Testis (tissue), 3 donors: Measurements from ENCODE around the gene PTGES3L. TPM values are rescaled to one million over a fixed set of nuclear protein-coding genes. Genes with fewer than 3 reads are reported as not detected.
"Not testable (repeated sequence)": the region's sequence is repeated elsewhere in the genome, so short reads cannot be mapped to it uniquely, and the experiment has no call there.

Experiments used
- DNase-seq: peaks from one replicate; pipeline ENCODE4 v3.0.0-alpha.2; 2019
- H3K27ac ChIP-seq, 2 donors: fragments of 200-600 bp; sonication (generic); one replicate each; pipeline ENCODE4 v1.5.1; 2019
- H3K27me3 ChIP-seq: fragments of 200-600 bp; sonication (generic); one replicate; pipeline ENCODE4 v1.5.1; 2019
- H3K36me3 ChIP-seq: fragments of 200-600 bp; sonication (generic); one replicate; pipeline ENCODE4 v1.5.1; 2017; ENCODE audit warnings: low read depth; ENCODE audit errors: missing control alignments
- H3K4me1 ChIP-seq: fragments of 200-600 bp; sonication (generic); one replicate; pipeline ENCODE4 v1.5.1; 2019
- H3K4me3 ChIP-seq, 2 donors: fragments of 200-600 bp; sonication (generic); one replicate each; pipeline ENCODE4 v1.5.1; 2017 to 2019
- H3K9me3 ChIP-seq: fragments of 200-600 bp; sonication (generic); one replicate; pipeline ENCODE4 v1.5.1; 2017
- POLR2A ChIP-seq: fragments of 450-650 bp; IDR thresholded peaks from one replicate; pipeline ENCODE4 v1.6.1; 2017; ENCODE audit warnings: antibody characterized with exemption, mild to moderate bottlenecking, moderate library complexity
- WGBS, 2 donors: methylation state at CpG; one replicate each; pipeline ENCODE4 v1.1.5; 2018; 5-methylcytosine and 5-hydroxymethylcytosine counted together
- intact Hi-C: fragments of 100-400 bp; cut with DNase I; formaldehyde crosslinking; loops from one replicate; pipeline ENCODE4 v1.15.1; 2023; ENCODE audit warnings: low total_unique reads
- polyA plus RNA-seq: library from polyadenylated mRNA; stranded (reverse); fragments of 350-450 nt; fragmentation: Illumina TruSeq; extraction: RNeasy Lipid Tissue Mini Kit (QIAGEN cat#74804); gene quantifications from one replicate; pipeline ENCODE4 v1.2.3, GENCODE V29; 2014; ENCODE audit warnings: low read depth, low replicate concordance; ENCODE audit not compliant: insufficient read depth
- small RNA-seq, 2 donors: library from RNA; depleted of rRNA; stranded (forward); fragments of <200 nt; gene quantifications; one replicate each; pipeline ENCODE3, GENCODE V24; 2016
- total RNA-seq, 2 donors: library from RNA; depleted of rRNA; stranded (reverse); fragments of >200 nt; gene quantifications; one replicate each; pipeline ENCODE4 v1.2.3, GENCODE V29; 2016
- TF ChIP-seq, protein P1 (sequence below), 3 experiments: fragments of 450-650 bp in 2 of 3; fragments of 200-600 bp in 1 of 3; sonication (generic) in 1 of 3; IDR thresholded peaks; one replicate each; pipeline ENCODE4 v1.5.1; 2016 to 2019; ENCODE audit warnings: antibody characterized with exemption in 3 of 3, mild to moderate bottlenecking in 2 of 3, moderate library complexity in 1 of 3

The PTGES3L gene
- total and polyA plus RNA-seq, 3 donors from 2014 or later = 2.8 to 5.5 (median 5.2) TPM

DNA sequence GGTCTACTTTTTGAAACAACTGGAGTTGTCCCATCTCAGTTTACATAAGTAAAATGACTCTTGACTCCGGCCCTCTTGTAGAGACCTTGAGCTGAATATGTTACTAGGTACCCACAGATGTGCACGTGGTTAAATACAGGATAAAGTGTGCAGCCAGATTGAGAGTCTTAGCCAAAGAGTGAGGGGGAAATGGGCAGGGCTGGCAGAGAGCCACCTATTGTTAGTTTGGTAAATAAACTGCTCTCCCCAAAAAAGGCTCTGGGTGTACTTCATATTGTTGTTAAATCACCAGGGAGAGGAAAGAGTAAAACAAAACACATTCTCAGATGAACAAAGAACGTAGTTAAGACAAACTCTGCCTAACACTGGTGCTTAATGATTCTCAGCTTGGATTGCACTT is 59.0 kb downstream of the PTGES3L start:
- Histone ChIP-seq H3K9me3 (no peaks in the 10 kb centered on the region), H3K27ac (no peak overlapping the region), H3K36me3 (no peaks in the 10 kb centered on the region), H3K27me3 (no peaks in the 10 kb centered on the region), H3K4me3 (no peak overlapping the region), H3K4me1 (no peaks in the 10 kb centered on the region)
- TF ChIP-seq, protein P1, sequence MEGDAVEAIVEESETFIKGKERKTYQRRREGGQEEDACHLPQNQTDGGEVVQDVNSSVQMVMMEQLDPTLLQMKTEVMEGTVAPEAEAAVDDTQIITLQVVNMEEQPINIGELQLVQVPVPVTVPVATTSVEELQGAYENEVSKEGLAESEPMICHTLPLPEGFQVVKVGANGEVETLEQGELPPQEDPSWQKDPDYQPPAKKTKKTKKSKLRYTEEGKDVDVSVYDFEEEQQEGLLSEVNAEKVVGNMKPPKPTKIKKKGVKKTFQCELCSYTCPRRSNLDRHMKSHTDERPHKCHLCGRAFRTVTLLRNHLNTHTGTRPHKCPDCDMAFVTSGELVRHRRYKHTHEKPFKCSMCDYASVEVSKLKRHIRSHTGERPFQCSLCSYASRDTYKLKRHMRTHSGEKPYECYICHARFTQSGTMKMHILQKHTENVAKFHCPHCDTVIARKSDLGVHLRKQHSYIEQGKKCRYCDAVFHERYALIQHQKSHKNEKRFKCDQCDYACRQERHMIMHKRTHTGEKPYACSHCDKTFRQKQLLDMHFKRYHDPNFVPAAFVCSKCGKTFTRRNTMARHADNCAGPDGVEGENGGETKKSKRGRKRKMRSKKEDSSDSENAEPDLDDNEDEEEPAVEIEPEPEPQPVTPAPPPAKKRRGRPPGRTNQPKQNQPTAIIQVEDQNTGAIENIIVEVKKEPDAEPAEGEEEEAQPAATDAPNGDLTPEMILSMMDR (IDR thresholded peaks at IDR 0.05) = no peak
- no peak for TF ChIP-seq POLR2A
- WGBS, 2 donors = 29 to 44% methylated on average over 3 of the region's 3 CpGs
- no peak for DNase-seq
- intact Hi-C loops = no loop called here

DNA sequence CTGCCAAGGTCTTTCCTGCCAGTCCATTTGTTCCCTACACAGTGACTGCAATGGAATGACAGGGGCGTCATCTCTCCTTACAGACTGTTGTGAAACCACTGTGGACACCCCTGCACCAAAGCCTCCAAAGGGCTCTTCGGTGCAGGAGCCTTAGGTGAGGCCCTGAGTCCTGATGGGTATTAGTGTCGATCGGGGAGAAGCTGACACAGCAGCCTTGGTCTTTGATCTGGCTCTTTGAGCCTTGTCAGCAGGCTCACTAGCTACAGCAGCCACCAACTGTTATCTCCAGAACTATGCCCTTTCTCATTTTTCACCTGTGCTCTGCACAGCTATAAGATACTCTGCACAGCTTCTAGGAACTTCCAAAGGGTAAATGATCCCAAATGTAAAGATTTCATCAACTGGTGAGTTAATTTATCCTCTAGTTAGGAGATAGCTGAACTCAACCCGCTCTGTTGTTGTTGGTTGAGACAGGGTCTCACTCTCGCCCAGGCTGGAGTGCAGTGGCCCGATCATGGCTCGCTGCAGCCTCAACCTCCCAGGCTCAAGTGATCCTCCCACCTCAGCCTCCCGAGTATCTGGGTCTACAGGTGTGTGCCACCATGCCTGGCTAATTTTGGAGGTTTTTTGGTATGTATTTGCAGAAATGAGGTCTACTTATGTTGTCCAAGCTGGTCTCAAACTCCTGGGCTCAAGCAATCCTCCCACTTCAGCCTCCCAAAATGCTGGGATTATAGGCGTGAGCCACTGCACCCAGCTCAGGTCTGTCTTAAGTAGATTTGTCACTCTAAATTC is 59.6 kb downstream of the PTGES3L start:
- DNase-seq = no peak
- intact Hi-C loops = no loop called here
- Histone ChIP-seq H3K4me1 (no peaks in the 10 kb centered on the region), H3K27ac (no peak overlapping the region), H3K9me3 (no peaks in the 10 kb centered on the region), H3K36me3 (no peaks in the 10 kb centered on the region), H3K4me3 (no peak overlapping the region), H3K27me3 (no peaks in the 10 kb centered on the region)
- TF ChIP-seq, protein P1 (IDR thresholded peaks at IDR 0.05) = no peak
- no peak for TF ChIP-seq POLR2A
- WGBS, 2 donors = 84 to 86% methylated on average over 10 of the region's 10 CpGs

DNA sequence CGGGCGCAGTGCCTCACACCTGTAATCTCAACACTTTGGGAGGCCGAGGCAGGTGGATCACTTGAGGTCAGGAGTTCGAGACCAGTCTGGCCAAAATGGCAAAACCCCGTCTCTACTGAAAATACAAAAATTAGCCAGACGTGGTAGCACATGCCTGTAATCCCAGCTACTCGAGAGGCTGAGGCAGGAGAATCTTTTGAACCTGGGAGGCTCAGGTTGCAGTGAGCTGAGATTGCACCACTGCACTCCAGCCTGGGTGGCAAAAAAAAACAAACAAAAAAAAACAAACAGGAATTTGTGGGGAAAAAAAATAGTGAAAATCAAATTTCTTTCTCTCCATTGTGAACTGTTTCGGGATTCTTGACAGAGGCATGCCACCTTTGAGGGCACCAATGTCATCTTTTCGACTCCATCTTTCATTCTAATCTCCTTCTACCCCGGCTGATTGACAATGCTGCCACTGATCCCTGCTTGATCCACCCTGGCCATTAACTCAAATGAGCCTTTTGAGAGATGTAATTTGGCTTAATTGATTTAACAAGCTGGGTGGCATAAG is 60.3 kb downstream of the PTGES3L start:
- H3K27ac ChIP-seq, H3K4me1 ChIP-seq, H3K27me3 ChIP-seq, H3K9me3 ChIP-seq, intact Hi-C loops, H3K36me3 ChIP-seq, H3K4me3 ChIP-seq, DNase-seq: not testable (repeated sequence)
- 88 to 90% methylated on average over 10 of the region's 10 CpGs for WGBS, 2 donors

DNA sequence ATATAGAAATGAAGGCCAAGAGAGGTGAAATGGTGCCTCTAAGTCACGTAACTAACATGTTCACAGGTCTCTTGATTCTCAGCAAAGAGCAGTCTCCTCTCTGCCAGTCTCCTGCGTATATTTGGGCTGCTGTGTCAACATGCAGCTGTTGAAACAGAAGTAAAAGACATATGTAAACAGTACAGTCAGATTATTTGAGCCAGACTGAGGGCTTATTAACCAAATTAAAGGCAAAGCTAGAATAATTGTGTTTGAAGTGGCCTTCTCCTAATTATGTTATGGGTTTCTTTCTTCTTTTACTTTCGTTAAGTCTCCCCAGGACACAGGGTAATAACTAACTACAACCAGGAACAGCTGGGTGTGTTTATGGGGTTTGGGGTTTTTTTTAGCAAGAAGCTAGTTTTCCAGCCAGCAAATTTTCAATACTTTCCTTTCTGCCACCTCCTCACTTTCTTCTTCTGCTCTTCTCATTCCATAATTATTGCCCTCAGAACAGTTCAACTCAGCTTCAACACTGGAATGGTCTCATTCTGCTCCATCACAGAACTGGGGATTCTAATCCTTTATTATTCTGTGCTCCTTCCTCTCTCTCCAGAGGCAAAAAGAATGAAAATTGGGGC is 60.9 kb downstream of the PTGES3L start:
- Histone ChIP-seq H3K36me3 (no peaks in the 10 kb centered on the region), H3K4me3 (no peak overlapping the region), H3K4me1 (no peaks in the 10 kb centered on the region), H3K27me3 (no peaks in the 10 kb centered on the region), H3K27ac (no peak overlapping the region), H3K9me3 (no peaks in the 10 kb centered on the region)
- DNase-seq = no peak
- TF ChIP-seq POLR2A = no peak
- TF ChIP-seq, protein P1 (IDR thresholded peaks at IDR 0.05) = no peak
- intact Hi-C loops = no loop called here
- 58 to 67% methylated on average over 3 of the region's 3 CpGs for WGBS, 2 donors

Small RNA genes within 50 kb of the gene (small RNA-seq; reads per million reads assigned to genes)
- 0 reads per million in 2 donors for gene AARSD1
- gene RF00561 = 0 reads per million in 2 donors

Other genes with a start within 250 kb of the PTGES3L start
- gene EZH1, start 235.0 kb downstream of the PTGES3L start, total RNA-seq = 10 to 100 TPM; 53.7 to 59.4 TPM
- 28.1 TPM for gene EZH1, start 235.0 kb downstream of the PTGES3L start, polyA plus RNA-seq
- 10 to 100 TPM in 1 of 2 donors, 1 to 10 TPM in 1; 6.9 to 14.6 TPM for gene RAMP2, start 218.9 kb downstream of the PTGES3L start, total RNA-seq
- 38.2 TPM for gene RAMP2, start 218.9 kb downstream of the PTGES3L start, polyA plus RNA-seq
- 10 to 100 TPM; 48.3 to 51.8 TPM for gene VPS25, start 206.6 kb downstream of the PTGES3L start, total RNA-seq
- 64.1 TPM for gene VPS25, start 206.6 kb downstream of the PTGES3L start, polyA plus RNA-seq
- 1 to 10 TPM; 1.4 to 2.3 TPM for gene WNK4, start 199.5 kb downstream of the PTGES3L start, total RNA-seq
- gene WNK4, start 199.5 kb downstream of the PTGES3L start, polyA plus RNA-seq = 2.8 TPM
- 10 to 100 TPM; 43.0 to 49.2 TPM for gene COA3, start 181.4 kb downstream of the PTGES3L start, total RNA-seq
- gene COA3, start 181.4 kb downstream of the PTGES3L start, polyA plus RNA-seq = 52.7 TPM
- 10 to 100 TPM; 21.2 to 49.1 TPM for gene CNTD1, start 181.2 kb downstream of the PTGES3L start, total RNA-seq
- 114 TPM for gene CNTD1, start 181.2 kb downstream of the PTGES3L start, polyA plus RNA-seq
- 100 to 1,000 TPM; 100 to 111 TPM for gene BECN1, start 155.8 kb downstream of the PTGES3L start, total RNA-seq
- gene BECN1, start 155.8 kb downstream of the PTGES3L start, polyA plus RNA-seq = 74.2 TPM
- 10 to 100 TPM; 79.7 to 92.1 TPM for gene PSME3, start 146.7 kb downstream of the PTGES3L start, total RNA-seq
- 135 TPM for gene PSME3, start 146.7 kb downstream of the PTGES3L start, polyA plus RNA-seq
- gene AOC2, start 135.5 kb downstream of the PTGES3L start, total RNA-seq = 10 to 100 TPM; 10.3 to 14.6 TPM
- 5.7 TPM for gene AOC2, start 135.5 kb downstream of the PTGES3L start, polyA plus RNA-seq
- 10 to 100 TPM; 14.3 to 14.8 TPM for gene AOC3, start 128.9 kb downstream of the PTGES3L start, total RNA-seq
- 46.4 TPM for gene AOC3, start 128.9 kb downstream of the PTGES3L start, polyA plus RNA-seq
- gene G6PC1, start 79.3 kb downstream of the PTGES3L start, total RNA-seq = under 1 TPM in 1 of 2 donors, not detected in 1; 0.06 TPM
- 0.26 TPM for gene G6PC1, start 79.3 kb downstream of the PTGES3L start, polyA plus RNA-seq
- gene AARSD1, start 15.6 kb downstream of the PTGES3L start, total RNA-seq = 10 to 100 TPM; 62.0 to 84.3 TPM
- gene AARSD1, start 15.6 kb downstream of the PTGES3L start, polyA plus RNA-seq = 184 TPM
- gene RUNDC1, start 485 bp upstream of the PTGES3L start, total RNA-seq = 10 to 100 TPM; 18.5 to 20.2 TPM
- gene RUNDC1, start 485 bp upstream of the PTGES3L start, polyA plus RNA-seq = 17.5 TPM
- gene RPL27, start 18.3 kb upstream of the PTGES3L start, total RNA-seq = 100 to 1,000 TPM; 457 to 634 TPM
- gene RPL27, start 18.3 kb upstream of the PTGES3L start, polyA plus RNA-seq = 1,036 TPM
- 10 to 100 TPM in 1 of 2 donors, 1 to 10 TPM in 1; 8.0 to 12.7 TPM for gene IFI35, start 26.7 kb upstream of the PTGES3L start, total RNA-seq
- 15.0 TPM for gene IFI35, start 26.7 kb upstream of the PTGES3L start, polyA plus RNA-seq
- gene VAT1, start 42.3 kb upstream of the PTGES3L start, total RNA-seq = 100 to 1,000 TPM; 201 to 277 TPM
- gene VAT1, start 42.3 kb upstream of the PTGES3L start, polyA plus RNA-seq = 204 TPM
- 10 to 100 TPM; 15.7 to 33.1 TPM for gene RND2, start 45.2 kb upstream of the PTGES3L start, total RNA-seq
- 48.7 TPM for gene RND2, start 45.2 kb upstream of the PTGES3L start, polyA plus RNA-seq
- gene BRCA1, start 145.3 kb upstream of the PTGES3L start, total RNA-seq = 10 to 100 TPM; 28.6 to 47.7 TPM
- 20.9 TPM for gene BRCA1, start 145.3 kb upstream of the PTGES3L start, polyA plus RNA-seq
- gene NBR1, start 191.1 kb upstream of the PTGES3L start, total RNA-seq = 100 to 1,000 TPM; 146 to 244 TPM
- 302 TPM for gene NBR1, start 191.1 kb upstream of the PTGES3L start, polyA plus RNA-seq
- 1 to 10 TPM; 8.4 to 8.7 TPM for gene TMEM106A, start 231.8 kb upstream of the PTGES3L start, total RNA-seq
- 11.8 TPM for gene TMEM106A, start 231.8 kb upstream of the PTGES3L start, polyA plus RNA-seq
- gene CCDC200, start 248.5 kb upstream of the PTGES3L start, total RNA-seq = 100 to 1,000 TPM in 1 of 2 donors, 10 to 100 TPM in 1; 22.6 to 147 TPM
- gene CCDC200, start 248.5 kb upstream of the PTGES3L start, polyA plus RNA-seq = 91.1 TPM